ENCODE measurements around the gene BRSK2. TPM values are rescaled to one million over a fixed set of nuclear protein-coding genes. Genes with fewer than 3 reads are reported as not detected.

The BRSK2 gene
- total and polyA plus RNA-seq, 2 of the 4 experiments (the other 2 are of a cell fraction): 0.18 to 0.62 TPM

- H3K18ac ChIP-seq (ENCODE audit: low read depth, low read length): no peak overlapping the region
- dilution Hi-C loops (cut with HindIII; ENCODE audit: low sequenced_read_pairs, unreplicated experiment): no loop called here
- no peaks in the 10 kb centered on the region; the same call in 1 of the 2 replicates for H3K4me1 ChIP-seq (ENCODE audit: control insufficient read depth, insufficient read depth, low read length)
- H4K5ac ChIP-seq (ENCODE audit: low read depth, low read length): no peak overlapping the region
- H2BK15ac ChIP-seq (ENCODE audit: low read depth, low read length): no peak overlapping the region
- BruUV-seq (replicated peaks): no TSS peak
- no peak overlapping the region for H2AK9ac ChIP-seq (replicated peaks; ENCODE audit: low read depth, low read length, poor library complexity)
- no peak overlapping the region for H3K4me3 ChIP-seq (ENCODE audit: insufficient read depth, low read depth, low read length)
- no peak overlapping the region for H2BK120ac ChIP-seq (ENCODE audit: low read depth, low read length)
- H2AFZ ChIP-seq (replicated peaks; ENCODE audit: low read length, poor library complexity): no peak overlapping the region
- H3K14ac ChIP-seq (replicated peaks; ENCODE audit: low read depth, low read length): no peak overlapping the region
- ChIA-PET POLR2A (ENCODE audit: unreplicated experiment) (no interaction called here), CTCF (no interaction called here)
- no peak overlapping the region for H4K8ac ChIP-seq (ENCODE audit: low read depth in 2 of 2, low read length in 2 of 2)
- H3K56ac ChIP-seq (ENCODE audit: extremely low read depth, insufficient read depth, low read length): no peak overlapping the region
- intact Hi-C loops (cut with micrococcal nuclease): no loop called here
- no peak overlapping the region for H3K27ac ChIP-seq (ENCODE audit: insufficient read depth, low read length)
- H3K9me1 ChIP-seq (ENCODE audit: insufficient read depth, low read length): no peaks in the 10 kb centered on the region
- H2AK5ac ChIP-seq (ENCODE audit: low read depth, low read length): no peak overlapping the region
- H4K20me1 ChIP-seq (ENCODE audit: insufficient read depth, low read length): no peaks in the 10 kb centered on the region; the same call in 1 of the 2 replicates
- DNase-seq: no peak
- H3K36me3 ChIP-seq (ENCODE audit: control insufficient read depth, insufficient read depth, low read length): no peaks in the 10 kb centered on the region
- H3K4ac ChIP-seq (ENCODE audit: low read depth, low read length): no peak overlapping the region
- H3K4me2 ChIP-seq (ENCODE audit: low read depth, low read length): no peak overlapping the region
- ATAC-seq (ENCODE audit: low read depth): no peak
- H4K91ac ChIP-seq (ENCODE audit: insufficient read depth, low read depth, low read length): no peak overlapping the region
- H2BK20ac ChIP-seq (ENCODE audit: low read depth, low read length): no peak overlapping the region
- H3K9ac ChIP-seq (ENCODE audit: low read depth, low read length): no peak overlapping the region
- TF ChIP-seq USF2 (IDR thresholded peaks at IDR 0.05; ENCODE audit: low read depth, low read length) (no peak), RCOR1 (IDR thresholded peaks at IDR 0.05; ENCODE audit: insufficient replicate concordance, low read length) (no peak), CTCF (conservative IDR thresholded peaks at IDR 0.05; ENCODE audit: low read depth, low read length) (no peak), MXI1 (IDR thresholded peaks at IDR 0.05; ENCODE audit: borderline replicate concordance, low read depth, low read length) (no peak), BHLHE40 (IDR thresholded peaks at IDR 0.05; ENCODE audit: low read depth, low read length) (no peak), SMC3 (IDR thresholded peaks at IDR 0.05; ENCODE audit: low read depth, low read length) (no peak), MAZ (IDR thresholded peaks at IDR 0.05; ENCODE audit: borderline replicate concordance, low read depth, low read length) (no peak), CEBPB (IDR thresholded peaks at IDR 0.05; ENCODE audit: low read depth, low read length) (no peak), NFE2L2 (IDR thresholded peaks at IDR 0.05; ENCODE audit: low read depth, low read length) (no peak), CHD1 (IDR thresholded peaks at IDR 0.05; ENCODE audit: low read depth, low read length) (no peak), FOS (IDR thresholded peaks at IDR 0.05; ENCODE audit: low read depth, low read length) (no peak), ELK1 (IDR thresholded peaks at IDR 0.05; ENCODE audit: borderline replicate concordance, low read depth, low read length) (no peak), RFX5 (IDR thresholded peaks at IDR 0.05; ENCODE audit: low read depth, low read length) (no peak), RAD21 (IDR thresholded peaks at IDR 0.05; ENCODE audit: low read length) (no peak), POLR2A (IDR thresholded peaks at IDR 0.05; ENCODE audit: low read depth, low read length) (no peak), MAFK (IDR thresholded peaks at IDR 0.05; ENCODE audit: low read depth, low read length) (no peak)
- H3K23ac ChIP-seq (ENCODE audit: low read depth, low read length): no peak overlapping the region
- H3K27me3 ChIP-seq (ENCODE audit: control insufficient read depth, insufficient read depth, low read length): peaks cover 22% of the 10 kb centered on the region
- in situ Hi-C loops (cut with MboI; ENCODE audit: low sequenced_read_pairs): no loop called here
- 80% methylated on average over 2 of the region's 19 CpGs; no CpG with 5 or more reads in 1 of the 2 experiments for WGBS, 2 experiments (ENCODE audit: extremely low coverage in 2 of 2, insufficient read length in 1 of 2)
- no peaks in the 10 kb centered on the region for H3K9me3 ChIP-seq (ENCODE audit: control insufficient read depth, insufficient read depth, low read length)
- no peaks in the 10 kb centered on the region for H3K79me1 ChIP-seq (ENCODE audit: low read depth in 1 of 2, low read length in 2 of 2)
- no peak overlapping the region for H2BK5ac ChIP-seq (ENCODE audit: low read depth, low read length, poor library complexity, severe bottlenecking)
Measured at GRCh38 chr11:1393038-1393710, 3.4 kb downstream of the BRSK2 start.

Measured in IMR-90 (cell line).